Dedifferentiated amniotic fluid mesenchymal stem cell (primary cell): Measurements from ENCODE around the gene ADAMTS9.

Source experiments
- DNase-seq: peaks from one replicate; pipeline ENCODE4 v3.0.0-alpha.2; 2016; ENCODE audit errors: extremely low spot score

The ADAMTS9 gene

GRCh38 chr3:64539451-64540196, 148.2 kb downstream of the ADAMTS9 start:
- peak; percentile 70 for DNase-seq

- DNase-seq = no peak
Observed at GRCh38 chr3:64536166-64536565, 151.6 kb downstream of the ADAMTS9 start.

GRCh38 chr3:64533617-64534317, 154.0 kb downstream of the ADAMTS9 start:
- peak; percentile 83 for DNase-seq

GRCh38 chr3:64530434-64531049, 157.3 kb downstream of the ADAMTS9 start:
- DNase-seq = peak; percentile 76

- no peak for DNase-seq
Observed at GRCh38 chr3:64523324-64523723, 164.5 kb downstream of the ADAMTS9 start.

GRCh38 chr3:64520334-64520733, 167.5 kb downstream of the ADAMTS9 start:
- DNase-seq = no peak

- DNase-seq = no peak
Observed at GRCh38 chr3:64518950-64519349, 168.8 kb downstream of the ADAMTS9 start.

GRCh38 chr3:64518496-64518895, 169.3 kb downstream of the ADAMTS9 start:
- DNase-seq = no peak

- no peak for DNase-seq
Observed at GRCh38 chr3:64514889-64515288, 172.9 kb downstream of the ADAMTS9 start.

GRCh38 chr3:64509206-64509605, 178.6 kb downstream of the ADAMTS9 start:
- DNase-seq = no peak

- DNase-seq = no peak
Observed at GRCh38 chr3:64508140-64508539, 179.7 kb downstream of the ADAMTS9 start.

- no peak for DNase-seq
Observed at GRCh38 chr3:64506255-64506654, 181.5 kb downstream of the ADAMTS9 start.

- DNase-seq = no peak
Observed at GRCh38 chr3:64505419-64505818, 182.4 kb downstream of the ADAMTS9 start.

GRCh38 chr3:64502284-64502683, 185.5 kb downstream of the ADAMTS9 start:
- DNase-seq = no peak

GRCh38 chr3:64501298-64501906, 186.4 kb downstream of the ADAMTS9 start:
- DNase-seq = peak; percentile 72

GRCh38 chr3:64496786-64497490, 190.9 kb downstream of the ADAMTS9 start:
- DNase-seq = no peak

- DNase-seq = no peak
Observed at GRCh38 chr3:64495781-64496334, 191.9 kb downstream of the ADAMTS9 start.

GRCh38 chr3:64495121-64495780, 192.5 kb downstream of the ADAMTS9 start:
- DNase-seq = no peak

GRCh38 chr3:64494526-64494925, 193.3 kb downstream of the ADAMTS9 start:
- no peak for DNase-seq

- no peak for DNase-seq
Observed at GRCh38 chr3:64493149-64493548, 194.7 kb downstream of the ADAMTS9 start.

GRCh38 chr3:64491843-64492242, 196.0 kb downstream of the ADAMTS9 start:
- no peak for DNase-seq
